Gastroesophageal sphincter (tissue), 4 donors: ENCODE results near the gene CNNM2. TPM values are rescaled to one million over a fixed set of nuclear protein-coding genes. Genes with fewer than 3 reads are reported as not detected.
A peak's percentile ranks its signal among the peaks of the same experiment; 100 is the strongest.
"Not testable (repeated sequence)": the region's sequence is repeated elsewhere in the genome, so short reads cannot be mapped to it uniquely, and the experiment has no call there.

Experiments
- ATAC-seq: fragments of 150-250 bp; one replicate; pipeline ENCODE4 v1.9.1; 2016; ENCODE audit warnings: mild to moderate bottlenecking, moderate library complexity
- H3K27ac ChIP-seq, 4 donors: fragments of 200-600 bp; sonication (generic) in 3 of 4; 1 replicate in 3 of 4; 2 replicates in 1 of 4; pipeline ENCODE4 v1.5.1; 2016 to 2019
- H3K27me3 ChIP-seq: fragments of 200-600 bp; sonication (generic); one replicate; pipeline ENCODE4 v1.5.1; 2019
- H3K36me3 ChIP-seq, 2 donors: fragments of 200-600 bp; sonication (generic); one replicate each; pipeline ENCODE4 v1.5.1; 2019; ENCODE audit warnings: control low read depth in 1 of 2
- H3K4me1 ChIP-seq, 3 donors: fragments of 200-600 bp; sonication (generic); 1 replicate in 2 of 3; 2 replicates in 1 of 3; pipeline ENCODE4 v1.5.1; 2016 to 2019; ENCODE audit warnings: control low read depth in 2 of 3
- H3K4me3 ChIP-seq, 2 donors: fragments of 200-600 bp; sonication (generic); one replicate each; pipeline ENCODE4 v1.5.1; 2019; ENCODE audit warnings: mild to moderate bottlenecking in 1 of 2, moderate library complexity in 1 of 2
- H3K9me3 ChIP-seq, 3 donors: fragments of 200-600 bp; sonication (generic); one replicate each; pipeline ENCODE4 v1.5.1; 2017 to 2019; ENCODE audit warnings: control low read depth in 2 of 3
- EP300 ChIP-seq: sonication (generic); formaldehyde crosslinking; IDR thresholded peaks from one replicate; pipeline ENCODE4 v1.6.1; 2017; ENCODE audit warnings: antibody characterized with exemption, mild to moderate bottlenecking
- POLR2A ChIP-seq, 2 donors: fragments of 450-650 bp; IDR thresholded peaks; one replicate each; pipeline ENCODE4 v1.6.1; 2017; ENCODE audit warnings: antibody characterized with exemption in 2 of 2, mild to moderate bottlenecking in 2 of 2, moderate library complexity in 1 of 2
- POLR2AphosphoS5 ChIP-seq: sonication (generic); formaldehyde crosslinking; IDR thresholded peaks from one replicate; pipeline ENCODE4 v1.6.1; 2017; ENCODE audit warnings: antibody characterized with exemption
- WGBS, 2 donors: methylation state at CpG; one replicate each; pipeline ENCODE4 v1.1.5; 2018; ENCODE audit warnings: low coverage in 1 of 2; 5-methylcytosine and 5-hydroxymethylcytosine counted together
- total RNA-seq, 4 donors: library from RNA; depleted of rRNA; stranded (reverse); fragments of >200 nt; gene quantifications; one replicate each; pipeline ENCODE4 v1.1.0, GENCODE V29; 2016
- TF ChIP-seq, protein P1 (sequence below), 4 experiments: fragments of 200-600 bp in 2 of 4; fragments of 450-650 bp in 2 of 4; sonication (generic) in 1 of 4; IDR thresholded peaks; one replicate each; pipeline ENCODE4 v1.5.1; 2017 to 2019; ENCODE audit warnings: antibody characterized with exemption in 4 of 4, mild to moderate bottlenecking in 2 of 4, moderate library complexity in 2 of 4

Gene CNNM2
- total RNA-seq, 4 donors from 2014 or later: 3.8 to 10.7 (median 7.5) TPM

DNA sequence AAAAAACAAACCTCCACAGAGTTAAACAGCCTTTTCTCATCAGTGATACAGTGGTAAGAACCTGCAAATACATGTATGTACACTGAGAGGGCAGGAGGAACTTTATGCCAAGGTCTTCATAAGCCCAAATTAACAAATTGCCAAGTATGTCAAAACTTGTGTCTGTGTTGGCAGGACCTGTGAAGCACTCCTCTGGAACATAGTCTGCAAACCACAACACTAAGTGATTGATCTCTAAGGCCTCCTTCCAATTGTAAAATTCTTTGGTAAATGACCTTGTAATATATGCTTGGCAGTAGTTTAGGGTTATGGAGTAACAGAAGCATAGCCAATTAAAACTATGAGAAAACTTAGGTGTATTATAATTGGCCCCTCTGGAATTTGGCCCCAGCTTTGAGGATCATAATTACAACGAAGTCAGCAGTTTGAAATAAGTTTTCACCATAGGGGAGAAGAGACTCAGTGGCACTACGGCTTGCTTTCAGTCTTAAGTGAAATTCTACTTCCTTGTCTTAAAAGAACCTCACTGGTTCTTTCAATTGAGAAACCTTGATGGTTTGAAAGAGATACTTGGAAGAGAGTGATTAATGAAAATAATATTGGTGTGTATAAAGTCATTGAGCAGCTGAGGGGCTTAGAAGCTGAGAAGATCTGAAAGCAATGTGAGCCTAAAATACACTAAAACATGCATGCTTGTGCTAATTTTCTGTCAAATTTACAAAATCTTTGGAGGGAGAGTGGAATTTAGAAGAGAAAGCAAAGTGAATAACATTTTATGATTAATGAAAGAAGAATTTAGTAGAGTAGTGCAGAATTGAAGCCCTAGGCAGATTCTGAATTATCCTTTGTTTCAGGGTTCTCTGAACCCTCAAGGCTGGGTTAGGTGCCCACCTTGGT is 57.6 kb downstream of the CNNM2 start:
- H3K27me3 ChIP-seq: no peaks in the 10 kb centered on the region
- H3K4me1 ChIP-seq: peaks cover 2 to 16% (median 6%) of the 10 kb centered on the region in 3 donors
- peak overlapping the region in 1 of 4 donors; percentile 33 for H3K27ac ChIP-seq
- H3K9me3 ChIP-seq: no peaks in the 10 kb centered on the region
- ATAC-seq: no peak
- H3K36me3 ChIP-seq: no peaks in the 10 kb centered on the region
- 29 to 43% methylated on average over 2 of the region's 2 CpGs for WGBS, 2 donors
- H3K4me3 ChIP-seq: no peak overlapping the region
- no peak for TF ChIP-seq POLR2AphosphoS5
- TF ChIP-seq, protein P1, sequence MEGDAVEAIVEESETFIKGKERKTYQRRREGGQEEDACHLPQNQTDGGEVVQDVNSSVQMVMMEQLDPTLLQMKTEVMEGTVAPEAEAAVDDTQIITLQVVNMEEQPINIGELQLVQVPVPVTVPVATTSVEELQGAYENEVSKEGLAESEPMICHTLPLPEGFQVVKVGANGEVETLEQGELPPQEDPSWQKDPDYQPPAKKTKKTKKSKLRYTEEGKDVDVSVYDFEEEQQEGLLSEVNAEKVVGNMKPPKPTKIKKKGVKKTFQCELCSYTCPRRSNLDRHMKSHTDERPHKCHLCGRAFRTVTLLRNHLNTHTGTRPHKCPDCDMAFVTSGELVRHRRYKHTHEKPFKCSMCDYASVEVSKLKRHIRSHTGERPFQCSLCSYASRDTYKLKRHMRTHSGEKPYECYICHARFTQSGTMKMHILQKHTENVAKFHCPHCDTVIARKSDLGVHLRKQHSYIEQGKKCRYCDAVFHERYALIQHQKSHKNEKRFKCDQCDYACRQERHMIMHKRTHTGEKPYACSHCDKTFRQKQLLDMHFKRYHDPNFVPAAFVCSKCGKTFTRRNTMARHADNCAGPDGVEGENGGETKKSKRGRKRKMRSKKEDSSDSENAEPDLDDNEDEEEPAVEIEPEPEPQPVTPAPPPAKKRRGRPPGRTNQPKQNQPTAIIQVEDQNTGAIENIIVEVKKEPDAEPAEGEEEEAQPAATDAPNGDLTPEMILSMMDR (IDR thresholded peaks at IDR 0.05): no peak
- TF ChIP-seq POLR2A (IDR thresholded peaks at IDR 0.05): no peak
- TF ChIP-seq EP300: no peak

DNA sequence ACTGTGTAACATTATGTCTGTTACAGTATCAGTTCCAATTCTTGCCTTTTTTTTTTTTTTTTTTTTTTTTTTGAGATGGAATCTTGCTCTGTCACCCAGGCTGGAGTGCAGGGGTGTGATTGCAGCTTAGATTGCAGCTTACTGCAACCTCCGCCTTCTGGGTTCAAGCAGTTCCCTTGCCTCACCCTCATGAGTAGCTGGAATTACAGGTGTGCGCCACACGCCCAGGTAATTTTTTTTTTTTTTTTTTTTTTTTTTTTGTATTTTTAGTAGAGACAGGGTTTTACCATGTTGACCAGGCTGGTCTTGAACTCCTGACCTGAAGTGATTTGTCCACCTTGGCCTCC is 58.3 kb downstream of the CNNM2 start:
- H3K36me3 ChIP-seq, H3K4me3 ChIP-seq, H3K27me3 ChIP-seq, H3K27ac ChIP-seq, H3K9me3 ChIP-seq, ATAC-seq: not testable (repeated sequence)
- H3K4me1 ChIP-seq: peaks cover 2 to 16% (median 6%) of the 10 kb centered on the region in 3 donors
- 97% methylated on average over 3 of the region's 3 CpGs; no CpG with 5 or more reads in 1 of the 2 donors for whole genome bisulfite sequencing, 2 donors

DNA sequence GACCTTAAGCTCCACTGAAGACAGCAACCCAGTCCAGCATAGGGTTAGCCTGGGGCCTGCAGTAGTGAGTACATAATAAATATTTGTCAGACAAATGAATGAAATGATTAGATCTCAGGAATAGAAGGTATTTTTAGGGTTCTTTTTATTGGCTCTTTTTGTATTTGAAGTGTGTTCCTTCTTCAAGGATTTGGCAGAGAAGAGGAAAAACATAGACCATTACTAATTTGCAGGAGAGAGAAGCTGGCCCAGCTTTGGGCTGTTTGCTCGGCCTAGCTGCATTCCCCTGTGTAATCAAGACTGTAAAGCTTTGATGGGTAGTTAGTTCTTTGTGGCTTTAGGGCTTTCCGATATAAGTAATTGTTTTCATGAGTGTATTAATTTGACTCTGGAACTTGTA is 64.2 kb downstream of the CNNM2 start:
- 79 to 83% methylated on average over 2 of the region's 2 CpGs for WGBS, 2 donors
- H3K27me3 ChIP-seq: no peaks in the 10 kb centered on the region
- no peaks in the 10 kb centered on the region for H3K36me3 ChIP-seq
- TF ChIP-seq EP300 (no peak), POLR2AphosphoS5 (no peak)
- H3K27ac ChIP-seq: no peak overlapping the region
- no peak overlapping the region for H3K4me3 ChIP-seq
- H3K4me1 ChIP-seq: no peaks in the 10 kb centered on the region
- ATAC-seq: no peak
- H3K9me3 ChIP-seq: no peaks in the 10 kb centered on the region

DNA sequence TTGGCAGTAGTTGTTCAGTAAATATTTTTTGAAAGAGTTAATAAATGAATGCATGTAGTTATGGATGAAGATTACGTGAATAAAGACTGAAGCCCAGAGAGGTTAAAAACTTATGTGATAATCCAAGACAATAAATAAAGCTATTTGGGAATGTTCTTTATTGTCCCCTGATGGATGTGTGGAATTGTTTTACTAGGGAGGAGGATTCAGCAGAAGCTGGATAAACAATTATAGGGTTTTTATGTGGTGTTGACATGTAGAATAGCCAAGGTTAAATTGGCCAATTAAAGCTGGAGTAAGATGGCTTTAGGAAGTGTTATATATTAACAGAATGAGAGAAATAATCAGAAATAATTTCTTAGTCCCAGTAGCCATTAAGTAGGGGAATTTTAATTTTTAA is 66.0 kb downstream of the CNNM2 start:
- H3K27me3 ChIP-seq: no peaks in the 10 kb centered on the region
- no peaks in the 10 kb centered on the region for H3K36me3 ChIP-seq
- no peak for ATAC-seq
- H3K4me1 ChIP-seq: no peaks in the 10 kb centered on the region
- WGBS, 2 donors: 88 to 100% methylated on average over 1 of the region's 1 CpG
- H3K27ac ChIP-seq: no peak overlapping the region
- no peak overlapping the region for H3K4me3 ChIP-seq
- no peak for TF ChIP-seq POLR2A (IDR thresholded peaks at IDR 0.05)
- no peak for TF ChIP-seq POLR2AphosphoS5
- TF ChIP-seq, protein P1 (IDR thresholded peaks at IDR 0.05): no peak
- no peak for TF ChIP-seq EP300
- H3K9me3 ChIP-seq: no peaks in the 10 kb centered on the region

DNA sequence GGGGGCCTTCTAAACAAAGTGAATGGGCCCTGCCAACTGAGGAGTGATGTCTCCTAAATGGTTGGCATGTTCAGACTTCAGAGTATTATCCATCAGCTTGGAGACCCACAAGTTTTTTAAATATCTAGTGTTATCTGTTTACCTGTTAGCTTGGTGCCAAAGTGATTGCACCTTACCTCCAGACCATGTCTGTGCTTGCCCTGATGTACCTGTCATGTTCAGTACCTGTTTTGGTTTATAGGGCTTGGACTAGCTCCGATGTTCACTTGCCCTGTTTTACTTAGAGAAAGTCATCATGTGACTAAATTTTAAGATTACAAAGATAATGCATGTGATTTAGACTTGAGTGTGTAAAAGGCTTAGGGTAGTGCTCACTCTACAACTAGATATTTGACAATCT is 67.7 kb downstream of the CNNM2 start:
- no peak for ATAC-seq
- Histone ChIP-seq H3K4me1 (no peaks in the 10 kb centered on the region), H3K36me3 (no peaks in the 10 kb centered on the region), H3K27ac (no peak overlapping the region), H3K4me3 (no peak overlapping the region), H3K27me3 (no peaks in the 10 kb centered on the region), H3K9me3 (no peaks in the 10 kb centered on the region)
- TF ChIP-seq EP300 (no peak), POLR2A (IDR thresholded peaks at IDR 0.05) (no peak), POLR2AphosphoS5 (no peak)
- TF ChIP-seq, protein P1 (IDR thresholded peaks at IDR 0.05): no peak
- WGBS, 2 donors: 64% methylated on average over 1 of the region's 1 CpG; no CpG with 5 or more reads in 1 of the 2 donors
